Fibroblast of the conjunctiva (primary cell): ENCODE results near the gene CTNNA2.
A peak's percentile ranks its signal among the peaks of the same experiment; 100 is the strongest.
"Not testable (repeated sequence)": the region's sequence is repeated elsewhere in the genome, so short reads cannot be mapped to it uniquely, and the experiment has no call there.

Experiments used
- DNase-seq: peaks from one replicate; pipeline ENCODE4 v3.0.0-alpha.2; 2010; ENCODE audit warnings: low read depth

The CTNNA2 gene

GRCh38 chr2:80080957-80081356 is 568.1 kb downstream of the CTNNA2 start:
- DNase-seq, result no peak

- peak; percentile 43 for DNase-seq
Observed at GRCh38 chr2:80086831-80087230, 574.0 kb downstream of the CTNNA2 start.

GRCh38 chr2:80091237-80091636 is 578.4 kb downstream of the CTNNA2 start:
- no peak for DNase-seq

GRCh38 chr2:80092474-80092873 is 579.6 kb downstream of the CTNNA2 start:
- DNase-seq, result no peak

GRCh38 chr2:80098503-80098902 is 585.7 kb downstream of the CTNNA2 start:
- DNase-seq, result not testable (repeated sequence)

GRCh38 chr2:80102026-80102425 is 589.2 kb downstream of the CTNNA2 start:
- peak; percentile 47 for DNase-seq

GRCh38 chr2:80105015-80105640 is 592.3 kb downstream of the CTNNA2 start:
- DNase-seq, result peak; percentile 6

- no peak for DNase-seq
Observed at GRCh38 chr2:80111185-80111584, 598.3 kb downstream of the CTNNA2 start.

GRCh38 chr2:80112790-80113189 is 599.9 kb downstream of the CTNNA2 start:
- DNase-seq, result no peak

GRCh38 chr2:80113399-80113798 is 600.5 kb downstream of the CTNNA2 start:
- no peak for DNase-seq

- no peak for DNase-seq
Observed at GRCh38 chr2:80114812-80115211, 602.0 kb downstream of the CTNNA2 start.

GRCh38 chr2:80117401-80117800 is 604.5 kb downstream of the CTNNA2 start:
- no peak for DNase-seq

- DNase-seq, result no peak
Observed at GRCh38 chr2:80120866-80121265, 608.0 kb downstream of the CTNNA2 start.

- no peak for DNase-seq
Observed at GRCh38 chr2:80122675-80123074, 609.8 kb downstream of the CTNNA2 start.

- peak; percentile 4 for DNase-seq
Observed at GRCh38 chr2:80126596-80127189, 613.8 kb downstream of the CTNNA2 start.

- DNase-seq, result no peak
Observed at GRCh38 chr2:80128080-80128479, 615.2 kb downstream of the CTNNA2 start.

- no peak for DNase-seq
Observed at GRCh38 chr2:80132281-80132680, 619.4 kb downstream of the CTNNA2 start.

- DNase-seq, result no peak
Observed at GRCh38 chr2:80135001-80135400, 622.1 kb downstream of the CTNNA2 start.

- no peak for DNase-seq
Observed at GRCh38 chr2:80136338-80136737, 623.5 kb downstream of the CTNNA2 start.

- DNase-seq, result no peak
Observed at GRCh38 chr2:80139001-80139400, 626.1 kb downstream of the CTNNA2 start.

GRCh38 chr2:80141007-80141726 is 628.3 kb downstream of the CTNNA2 start:
- no peak for DNase-seq

GRCh38 chr2:80145499-80145898 is 632.6 kb downstream of the CTNNA2 start:
- DNase-seq, result no peak

- not testable (repeated sequence) for DNase-seq
Observed at GRCh38 chr2:80146757-80147156, 633.9 kb downstream of the CTNNA2 start.
